HG02610 (cell line): ENCODE data around the gene GPHN.

Experiments
- ATAC-seq: cut with Tn5 transposase; IDR thresholded peaks from one replicate; pipeline ENCODE4 v1.9.1; 2021; ENCODE audit warnings: mild to moderate bottlenecking, moderate library complexity; ENCODE audit not compliant: unreplicated experiment

Gene GPHN

GRCh38 chr14:67195279-67195678 is 687.3 kb downstream of the GPHN start:
- no peak for ATAC-seq

- ATAC-seq: no peak
Measured at GRCh38 chr14:67199016-67199415, 691.1 kb downstream of the GPHN start.

DNA sequence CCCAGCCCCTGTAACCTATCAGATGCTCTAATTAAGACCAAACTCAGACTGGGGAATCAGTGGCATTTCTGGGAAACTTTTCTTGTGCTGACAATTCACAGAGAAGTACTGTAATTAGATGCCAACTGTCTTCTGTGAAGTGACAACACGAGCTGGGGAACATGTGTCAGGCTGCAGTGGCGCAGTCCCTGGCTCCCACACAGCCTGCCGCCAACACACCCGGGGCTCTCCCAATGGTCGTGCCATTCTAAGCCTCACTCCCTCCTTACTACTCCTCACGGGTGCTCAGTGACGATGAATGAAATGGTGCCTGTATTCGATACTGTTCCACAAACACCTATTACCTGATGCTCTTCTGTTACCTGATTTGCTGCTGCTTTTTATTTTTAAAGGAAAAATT is 699.9 kb downstream of the GPHN start:
- ATAC-seq: no peak

DNA sequence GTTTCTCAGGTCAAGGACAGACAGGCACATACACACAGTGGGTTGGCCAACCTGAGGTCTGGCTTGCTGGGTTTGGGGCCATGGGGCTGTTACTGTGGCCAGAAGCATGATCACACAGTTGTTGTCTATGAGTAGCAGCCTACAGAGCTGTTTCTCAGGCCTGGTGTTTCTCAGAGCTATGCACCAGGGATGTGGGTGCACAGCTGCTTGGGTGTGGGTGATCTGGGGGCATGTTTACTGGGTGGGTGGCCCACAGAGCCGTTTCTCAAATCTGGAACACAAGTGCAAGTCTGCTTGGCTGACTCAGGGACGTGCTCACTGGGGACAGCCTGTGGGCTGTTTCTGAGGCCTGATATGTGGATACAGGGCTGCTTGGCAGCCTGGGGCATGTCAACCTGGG is 710.2 kb downstream of the GPHN start:
- no peak for ATAC-seq

- no peak for ATAC-seq
Measured at GRCh38 chr14:67221248-67221981, 713.5 kb downstream of the GPHN start.

DNA sequence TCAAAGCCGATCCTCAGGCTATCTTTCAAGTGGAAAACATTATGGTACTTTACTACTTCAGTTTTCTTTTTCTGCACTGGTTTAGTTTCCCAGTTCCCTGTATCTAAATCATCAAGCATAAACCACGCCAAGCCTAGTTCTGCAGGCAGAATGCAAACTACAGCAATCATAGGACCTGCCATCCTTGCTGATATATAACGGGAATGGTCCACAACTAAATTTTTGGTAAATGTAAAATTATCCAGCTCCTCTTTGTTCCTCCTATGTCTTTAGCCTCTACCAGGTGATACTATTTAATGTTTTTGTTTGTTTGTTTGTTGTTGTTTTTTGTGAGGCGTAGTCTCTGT is 714.0 kb downstream of the GPHN start:
- ATAC-seq: no peak

- ATAC-seq: no peak
Measured at GRCh38 chr14:67225523-67225922, 717.6 kb downstream of the GPHN start.

DNA sequence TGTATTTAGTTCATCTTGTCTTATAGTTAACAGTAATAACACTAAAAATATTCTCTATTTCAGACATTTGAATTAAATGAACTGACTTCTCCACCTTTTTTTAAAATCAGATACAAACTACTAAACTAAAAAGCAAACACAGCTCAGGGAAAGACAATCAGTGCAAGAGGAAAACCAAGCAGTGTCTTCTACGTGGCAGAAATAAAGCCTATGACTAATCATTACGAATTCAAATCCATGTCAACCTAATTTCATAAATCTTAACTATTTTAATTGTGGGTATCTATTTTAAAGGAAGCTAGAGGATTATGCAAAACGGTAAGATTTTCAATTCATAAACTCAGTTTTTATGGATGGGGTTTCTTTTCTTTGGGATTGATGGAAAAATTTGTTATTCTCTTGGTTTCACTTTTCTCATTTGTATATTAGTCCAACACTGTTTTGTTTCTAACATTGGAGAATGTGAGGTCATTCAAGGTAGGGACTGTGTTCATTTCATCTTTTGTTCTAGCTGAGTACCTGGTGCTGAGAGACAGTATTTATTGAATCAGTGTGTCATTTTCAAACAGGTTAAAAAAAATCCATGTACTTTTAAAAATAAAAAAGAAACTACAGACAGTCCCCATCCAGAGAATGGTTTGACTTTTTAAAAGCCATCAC is 720.5 kb downstream of the GPHN start:
- no peak for ATAC-seq
